ENCODE results near the gene BAHCC1. TPM values are rescaled to one million over a fixed set of nuclear protein-coding genes. Genes with fewer than 3 reads are reported as not detected.

The BAHCC1 gene
- total RNA-seq, 2 experiments from 2014 or later = 0.05 TPM; not detected in 1

DNA sequence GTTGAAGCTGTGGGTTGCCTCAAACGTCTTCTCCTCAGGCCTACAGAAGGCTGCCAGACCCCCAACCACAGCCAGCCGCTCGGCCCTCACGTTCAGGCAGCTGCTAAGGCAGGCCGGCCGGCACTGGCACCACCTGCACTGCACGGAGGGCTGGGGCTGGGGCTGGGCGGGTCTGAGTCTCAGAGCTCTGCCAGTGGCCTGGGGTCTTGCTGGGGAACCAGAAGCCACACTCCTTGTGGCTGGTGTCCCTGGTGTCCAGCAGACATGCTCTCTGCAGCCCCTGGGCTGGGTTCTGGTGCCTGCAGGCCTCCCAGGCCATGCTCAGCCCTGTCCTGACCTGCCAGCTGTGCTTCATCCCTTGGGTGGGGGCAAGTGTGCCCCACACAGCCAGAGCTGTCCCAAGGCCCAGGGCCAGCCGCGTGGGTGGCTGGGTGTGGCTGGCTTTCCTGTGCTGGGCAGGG, 42.0 kb downstream of the BAHCC1 start:
- ChIA-PET CTCF (no interaction called here), POLR2A (no interaction called here)
- Mint-ChIP-seq H3K9me3 (ENCODE audit: low read depth) (no peaks in the 10 kb centered on the region), H3K27ac (no peak overlapping the region), H3K4me1 (no peaks in the 10 kb centered on the region), H3K4me3 (no peak overlapping the region), H3K27me3 (peaks cover 2% of the 10 kb centered on the region), H3K36me3 (ENCODE audit: low read depth) (no peaks in the 10 kb centered on the region)
- intact Hi-C loops (cut with DNase I, micrococcal nuclease) = no loop called here
- DNase-seq (no peak), ATAC-seq (no peak)

DNA sequence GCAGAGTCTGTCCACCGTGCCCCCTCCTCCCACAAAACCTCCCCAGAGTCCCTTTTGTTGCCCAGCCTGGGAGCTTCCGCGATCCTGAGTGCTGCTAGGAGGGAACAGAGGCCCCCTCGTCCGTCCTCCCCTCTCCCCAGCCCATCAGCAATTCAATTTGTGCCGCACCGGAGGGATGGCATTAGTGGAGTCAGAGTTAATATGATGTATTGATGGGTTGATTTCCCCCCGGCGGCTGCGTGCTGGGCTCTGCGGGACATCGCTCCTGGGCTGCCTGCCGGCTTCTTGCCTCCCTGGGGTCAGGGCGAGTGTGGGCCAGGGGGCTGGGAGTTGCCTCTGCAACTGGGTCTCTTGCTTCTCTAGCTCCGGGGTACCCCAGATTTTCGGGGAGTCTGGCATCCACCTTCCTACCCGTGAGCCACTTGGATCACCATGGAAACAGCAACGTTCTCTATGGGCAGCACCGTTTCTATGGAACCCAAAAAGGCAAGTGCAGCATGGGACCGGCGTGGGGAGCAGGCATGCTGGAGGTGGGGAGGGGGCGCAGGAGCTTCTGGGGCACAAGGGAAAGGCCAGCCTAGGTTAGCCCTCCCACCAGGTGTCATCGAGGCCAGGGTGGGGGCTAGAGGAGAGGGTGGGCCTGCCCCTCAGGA, 42.9 kb downstream of the BAHCC1 start:
- DNase-seq (no peak), ATAC-seq (no peak)
- ChIA-PET CTCF (no interaction called here), POLR2A (no interaction called here)
- Mint-ChIP-seq H3K36me3 (ENCODE audit: low read depth) (no peaks in the 10 kb centered on the region), H3K4me3 (no peak overlapping the region), H3K27ac (no peak overlapping the region), H3K9me3 (ENCODE audit: low read depth) (no peaks in the 10 kb centered on the region), H3K4me1 (no peaks in the 10 kb centered on the region), H3K27me3 (peaks cover 2% of the 10 kb centered on the region)
- intact Hi-C loops (cut with DNase I, micrococcal nuclease) = no loop called here

DNA sequence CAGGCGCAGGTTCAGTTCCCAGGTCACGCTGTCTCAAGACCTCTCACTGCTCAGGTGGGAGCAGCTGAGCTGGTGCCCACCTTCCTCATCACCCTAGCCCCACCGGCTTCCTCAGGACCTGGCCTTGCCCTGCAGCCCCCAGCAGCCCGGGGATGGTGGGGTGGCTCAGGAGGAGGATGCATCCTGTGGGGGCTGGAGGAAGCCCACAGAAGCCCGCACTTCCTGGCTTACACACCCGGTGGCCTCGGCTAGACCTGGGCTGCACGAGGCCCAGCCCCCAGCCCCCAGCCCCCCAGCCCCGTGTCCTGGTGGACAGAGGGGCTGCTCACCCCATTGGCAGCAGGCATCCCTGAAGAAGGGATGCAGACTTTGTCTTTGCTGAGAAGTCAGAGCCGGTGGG, 43.4 kb downstream of the BAHCC1 start:
- POLR2A ChIA-PET = no interaction called here
- no peaks in the 10 kb centered on the region for H3K9me3 Mint-ChIP-seq (ENCODE audit: low read depth)
- DNase-seq (no peak), ATAC-seq (no peak)
- CTCF ChIA-PET = no interaction called here
- intact Hi-C loops (cut with DNase I, micrococcal nuclease) = no loop called here
- H3K27me3 Mint-ChIP-seq = peaks cover 2% of the 10 kb centered on the region
- H3K4me3 Mint-ChIP-seq = no peak overlapping the region
- no peaks in the 10 kb centered on the region for H3K4me1 Mint-ChIP-seq
- H3K36me3 Mint-ChIP-seq (ENCODE audit: low read depth) = no peaks in the 10 kb centered on the region
- no peak overlapping the region for H3K27ac Mint-ChIP-seq

DNA sequence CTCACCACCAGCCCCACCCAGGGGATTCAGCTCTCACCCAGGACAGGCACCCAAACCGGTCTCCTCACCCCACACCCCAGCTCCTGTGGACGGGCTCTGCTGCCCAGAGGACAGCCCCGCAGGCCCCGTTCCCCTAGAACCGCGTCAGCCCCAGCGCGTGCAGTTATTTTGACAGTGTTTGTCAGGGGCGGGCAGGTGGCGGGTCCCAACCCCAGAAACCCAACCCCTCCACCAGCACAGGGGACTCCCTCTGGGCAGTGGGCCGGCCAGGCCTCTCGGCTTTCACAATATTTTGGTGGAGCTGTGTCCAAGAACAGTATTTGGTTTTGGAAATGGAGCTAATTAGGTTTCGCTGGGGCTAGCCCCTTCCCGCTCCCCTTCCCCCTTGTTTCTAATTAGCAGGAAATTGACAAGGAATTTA, 44.8 kb downstream of the BAHCC1 start:
- ATAC-seq (no peak), DNase-seq (no peak)
- intact Hi-C loops (cut with DNase I, micrococcal nuclease) = no loop called here
- ChIA-PET CTCF (interaction anchor here (1.6 kb wide), 1 partner anchor 22 kb away, joined by 4 read pairs; no protein-coding TSS in a partner anchor), POLR2A (no interaction called here)
- Mint-ChIP-seq H3K27ac (no peak overlapping the region), H3K27me3 (no peaks in the 10 kb centered on the region), H3K4me1 (no peaks in the 10 kb centered on the region), H3K4me3 (no peak overlapping the region), H3K9me3 (ENCODE audit: low read depth) (no peaks in the 10 kb centered on the region), H3K36me3 (ENCODE audit: low read depth) (no peaks in the 10 kb centered on the region)

DNA sequence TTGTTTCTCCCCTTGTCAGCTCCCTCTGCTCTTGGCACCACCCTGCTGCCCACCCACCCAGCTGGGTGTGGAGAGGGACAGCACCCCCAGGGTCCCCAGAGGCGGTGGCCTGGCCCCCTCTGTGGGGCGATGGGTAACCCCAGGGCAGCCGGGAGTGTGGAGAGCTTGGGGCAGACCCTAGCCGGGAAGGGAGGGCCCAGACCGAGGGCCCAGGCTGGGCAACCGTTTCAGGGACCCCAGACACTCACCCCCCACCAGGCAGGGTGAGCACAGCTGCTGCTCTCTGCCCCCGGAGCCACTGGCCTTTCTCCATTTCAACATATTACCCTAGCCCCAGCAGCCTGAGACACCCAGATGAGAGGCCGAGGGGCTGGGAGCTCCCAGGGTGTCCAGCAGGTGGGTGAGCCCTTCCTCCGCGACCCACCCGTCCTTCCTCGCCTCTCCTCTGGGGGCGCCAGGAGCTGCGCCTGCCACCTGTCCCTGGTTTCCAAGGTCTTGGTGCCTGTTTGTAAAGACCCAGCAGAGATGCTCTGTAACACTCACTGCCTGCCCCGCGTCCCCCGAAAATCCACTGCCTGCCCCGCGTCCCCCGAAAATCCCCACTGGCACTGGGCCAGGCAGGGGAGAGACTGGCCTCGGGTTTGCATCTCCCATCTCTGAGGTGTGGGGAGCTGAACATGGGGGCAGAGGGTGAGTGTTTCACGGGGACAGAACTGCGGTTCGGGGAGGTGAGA, 45.4 kb downstream of the BAHCC1 start:
- no peaks in the 10 kb centered on the region for H3K36me3 Mint-ChIP-seq (ENCODE audit: low read depth)
- CTCF ChIA-PET = interaction anchor here (0.6 to 1.7 kb wide), 5 partner anchors 10 to 698 kb away, joined by 3 to 8 read pairs (median 4); no protein-coding TSS in a partner anchor
- no peak overlapping the region for H3K4me3 Mint-ChIP-seq
- no peak overlapping the region for H3K27ac Mint-ChIP-seq
- ATAC-seq = no peak
- peak; percentile 37 for DNase-seq
- intact Hi-C loops (cut with DNase I, micrococcal nuclease) = no loop called here
- POLR2A ChIA-PET = no interaction called here
- H3K27me3 Mint-ChIP-seq = no peaks in the 10 kb centered on the region
- no peaks in the 10 kb centered on the region for H3K4me1 Mint-ChIP-seq
- no peaks in the 10 kb centered on the region for H3K9me3 Mint-ChIP-seq (ENCODE audit: low read depth)

DNA sequence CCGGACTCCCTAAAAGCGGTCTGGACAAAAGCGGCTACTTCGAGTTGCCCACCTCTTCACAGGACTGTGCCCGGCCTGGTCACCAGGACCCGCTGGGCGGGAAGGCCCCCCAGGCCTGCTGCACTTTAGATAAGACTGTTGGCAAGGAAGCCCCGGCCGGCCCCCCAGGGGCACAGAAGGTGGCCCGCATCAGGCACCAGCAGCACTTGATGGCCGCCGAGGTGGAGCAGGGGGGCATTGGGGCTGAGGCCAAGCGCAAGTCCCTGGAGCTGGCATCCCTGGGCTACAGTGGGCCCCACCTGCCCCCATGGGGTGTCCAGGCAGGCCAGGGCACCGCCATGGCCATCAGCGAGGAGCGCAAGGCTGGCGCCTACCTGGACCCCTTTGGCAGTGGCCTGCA, 47.5 kb downstream of the BAHCC1 start:
- no peaks in the 10 kb centered on the region for H3K9me3 Mint-ChIP-seq (ENCODE audit: low read depth)
- POLR2A ChIA-PET = no interaction called here
- CTCF ChIA-PET = no interaction called here
- DNase-seq (no peak), ATAC-seq (no peak)
- H3K4me1 Mint-ChIP-seq = no peaks in the 10 kb centered on the region
- no peak overlapping the region for H3K4me3 Mint-ChIP-seq
- H3K27ac Mint-ChIP-seq = no peak overlapping the region
- intact Hi-C loops (cut with DNase I, micrococcal nuclease) = no loop called here
- H3K27me3 Mint-ChIP-seq = no peaks in the 10 kb centered on the region
- no peaks in the 10 kb centered on the region for H3K36me3 Mint-ChIP-seq (ENCODE audit: low read depth)

DNA sequence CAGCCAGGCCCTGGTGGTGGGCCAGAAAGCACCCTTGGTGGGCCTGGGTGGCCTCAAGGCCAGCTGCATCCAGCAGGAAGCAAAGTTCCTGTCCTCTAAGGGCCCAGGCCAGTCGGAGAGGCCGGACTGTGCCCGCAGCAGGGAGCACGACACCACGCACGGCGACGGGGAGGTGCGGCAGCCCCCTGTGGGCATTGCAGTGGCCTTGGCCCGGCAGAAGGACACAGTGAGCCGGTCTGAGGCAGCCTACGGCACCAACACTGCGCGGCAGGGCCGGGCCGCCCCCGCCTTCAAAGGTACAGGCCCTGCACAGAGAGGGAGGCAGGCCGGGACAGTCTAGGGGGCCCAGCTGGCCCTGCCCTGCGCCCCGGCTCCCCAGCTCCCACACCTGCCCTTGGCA, 48.0 kb downstream of the BAHCC1 start:
- Mint-ChIP-seq H3K4me1 (no peaks in the 10 kb centered on the region), H3K9me3 (ENCODE audit: low read depth) (no peaks in the 10 kb centered on the region), H3K27ac (no peak overlapping the region), H3K27me3 (no peaks in the 10 kb centered on the region), H3K4me3 (no peak overlapping the region), H3K36me3 (ENCODE audit: low read depth) (no peaks in the 10 kb centered on the region)
- CTCF ChIA-PET = no interaction called here
- POLR2A ChIA-PET = no interaction called here
- intact Hi-C loops (cut with DNase I, micrococcal nuclease) = no loop called here
- DNase-seq = no peak
- no peak for ATAC-seq

DNA sequence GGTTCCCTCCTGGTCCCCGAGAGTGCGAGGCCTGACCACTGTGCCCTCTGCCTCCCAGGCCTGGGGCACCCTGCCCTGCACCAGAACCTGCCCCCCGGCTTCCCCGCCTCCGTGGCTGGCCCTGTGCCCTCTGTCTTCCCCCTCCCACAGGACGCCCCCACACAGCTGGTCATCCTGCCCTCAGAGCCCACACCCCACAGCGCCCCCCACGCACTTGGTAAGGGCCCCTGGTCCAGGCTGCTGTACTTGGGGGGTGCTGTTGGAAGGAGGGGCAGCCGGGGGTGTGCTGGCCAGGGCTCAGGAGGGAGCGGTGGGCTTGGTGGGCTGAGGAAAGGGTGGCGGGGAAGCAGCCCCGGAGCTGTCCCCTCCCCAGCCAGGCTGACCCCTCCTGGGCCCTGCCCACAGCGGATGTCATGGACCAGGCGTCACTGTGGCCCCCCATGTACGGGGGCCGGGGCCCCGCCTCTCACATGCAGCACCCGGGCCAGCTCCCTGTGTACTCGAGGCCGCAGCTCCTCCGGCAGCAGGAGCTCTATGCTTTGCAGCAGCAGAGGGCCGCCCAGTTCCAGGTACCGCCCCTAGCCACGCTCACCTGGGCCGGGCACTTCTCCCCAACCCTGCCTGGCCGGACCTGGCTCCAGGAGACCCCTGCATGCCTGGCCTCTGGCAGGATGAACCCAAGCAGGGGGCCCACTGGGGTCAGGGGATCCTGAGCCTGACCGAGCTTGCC, 49.5 kb downstream of the BAHCC1 start:
- CTCF ChIA-PET = no interaction called here
- H3K4me3 Mint-ChIP-seq = no peak overlapping the region

DNA sequence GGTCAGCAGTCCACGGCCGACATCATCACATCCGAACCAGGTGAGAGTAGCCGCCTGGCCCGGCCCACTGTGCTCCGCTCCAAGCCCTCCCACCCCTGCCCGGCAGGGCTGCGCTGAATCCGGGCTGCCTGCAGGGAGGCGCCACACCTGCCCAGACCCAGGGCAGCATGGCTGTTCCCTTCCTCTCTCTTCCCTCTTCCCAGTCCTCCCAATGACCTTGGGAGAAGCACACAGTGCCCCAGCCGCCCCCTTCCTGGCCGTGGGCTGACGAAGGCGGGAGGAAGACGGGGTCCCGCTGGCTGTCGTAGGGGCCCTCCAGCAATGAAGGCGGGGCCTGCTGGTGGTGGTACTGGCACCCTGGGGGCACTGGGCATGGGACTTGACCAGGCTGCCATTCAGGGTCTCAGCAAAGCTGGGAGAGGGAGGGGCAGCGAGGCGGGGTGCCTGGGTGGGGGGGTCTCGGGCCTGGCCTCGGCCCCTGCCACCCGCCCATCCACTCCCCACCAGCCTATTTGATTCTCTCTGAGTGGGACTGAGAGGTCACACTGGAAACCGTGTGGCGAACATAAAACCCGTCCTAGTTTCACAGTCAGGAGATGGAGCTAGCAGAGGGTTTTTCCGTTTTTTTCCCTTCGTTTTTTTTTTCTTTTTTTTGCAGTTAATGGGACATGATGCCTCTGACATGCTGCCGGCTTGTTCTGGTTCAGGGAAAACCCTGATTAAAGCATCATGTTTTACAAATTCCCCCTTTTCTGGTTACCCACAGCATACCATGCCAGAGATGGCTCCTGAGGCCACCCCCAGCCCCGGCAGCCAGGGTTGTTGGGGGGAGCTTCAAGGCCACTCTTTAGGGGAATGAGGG, 50.6 kb downstream of the BAHCC1 start:
- no peak overlapping the region for H3K4me3 Mint-ChIP-seq
- CTCF ChIA-PET = interaction anchor here (0.6 kb wide), 1 partner anchor 198 kb away, joined by 3 read pairs; no protein-coding TSS in a partner anchor
- POLR2A ChIA-PET = interaction anchor here (0.6 kb wide), 2 partner anchors 11 to 324 kb away, joined by 3 to 5 read pairs; no protein-coding TSS in a partner anchor
- no peak for ATAC-seq
- no peaks in the 10 kb centered on the region for H3K27me3 Mint-ChIP-seq
- intact Hi-C loops (cut with DNase I, micrococcal nuclease) = no loop called here
- H3K9me3 Mint-ChIP-seq (ENCODE audit: low read depth) = no peaks in the 10 kb centered on the region
- no peak for DNase-seq
- no peaks in the 10 kb centered on the region for H3K4me1 Mint-ChIP-seq
- H3K36me3 Mint-ChIP-seq (ENCODE audit: low read depth) = no peaks in the 10 kb centered on the region
- no peak overlapping the region for H3K27ac Mint-ChIP-seq

More for the DNA sequence above, 49.5 kb downstream of the BAHCC1 start:
- POLR2A ChIA-PET = no interaction called here
- no peaks in the 10 kb centered on the region for H3K36me3 Mint-ChIP-seq (ENCODE audit: low read depth)
- intact Hi-C loops (cut with DNase I, micrococcal nuclease) = no loop called here
- H3K27ac Mint-ChIP-seq = no peak overlapping the region
- no peak for ATAC-seq
- no peaks in the 10 kb centered on the region for H3K4me1 Mint-ChIP-seq
- H3K9me3 Mint-ChIP-seq (ENCODE audit: low read depth) = no peaks in the 10 kb centered on the region
- no peak for DNase-seq
- no peaks in the 10 kb centered on the region for H3K27me3 Mint-ChIP-seq

DNA sequence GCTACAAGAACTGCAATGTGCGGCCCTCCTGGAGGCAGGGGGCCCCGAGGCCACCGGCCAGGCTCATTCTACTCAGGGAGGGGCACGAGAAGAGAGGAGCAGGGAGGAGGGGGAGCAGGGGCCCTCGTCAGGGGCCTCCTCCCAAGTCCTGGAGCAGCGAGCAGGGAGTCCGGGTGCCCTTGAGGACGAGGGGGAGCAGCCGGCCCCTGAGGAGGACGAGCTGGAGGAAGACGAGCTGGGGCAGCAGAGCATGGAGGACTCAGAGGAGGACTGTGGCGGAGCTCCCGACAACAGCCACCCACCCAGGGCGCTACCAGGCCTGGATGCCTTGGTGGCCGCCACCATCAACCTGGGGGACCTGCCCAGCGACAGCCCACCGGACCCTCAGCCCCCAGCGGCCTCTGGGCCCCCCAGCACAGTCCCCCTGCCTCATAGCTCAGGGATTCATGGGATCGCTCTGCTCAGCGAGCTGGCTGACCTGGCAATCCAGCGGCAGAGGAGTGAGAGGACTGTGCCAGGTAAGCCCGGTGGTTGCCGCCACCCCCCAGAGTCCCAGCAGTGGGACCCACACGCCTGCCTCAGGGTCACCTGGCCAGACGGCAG, 52.2 kb downstream of the BAHCC1 start:
- Mint-ChIP-seq H3K4me1 (no peaks in the 10 kb centered on the region), H3K27ac (no peak overlapping the region), H3K36me3 (ENCODE audit: low read depth) (no peaks in the 10 kb centered on the region), H3K27me3 (no peaks in the 10 kb centered on the region), H3K4me3 (no peak overlapping the region), H3K9me3 (ENCODE audit: low read depth) (no peaks in the 10 kb centered on the region)
- ChIA-PET POLR2A (no interaction called here), CTCF (interaction anchor here (0.6 kb wide), 1 partner anchor 162 kb away, joined by 4 read pairs; no protein-coding TSS in a partner anchor)
- intact Hi-C loops (cut with DNase I, micrococcal nuclease) = no loop called here
- no peak for ATAC-seq
- DNase-seq = no peak

DNA sequence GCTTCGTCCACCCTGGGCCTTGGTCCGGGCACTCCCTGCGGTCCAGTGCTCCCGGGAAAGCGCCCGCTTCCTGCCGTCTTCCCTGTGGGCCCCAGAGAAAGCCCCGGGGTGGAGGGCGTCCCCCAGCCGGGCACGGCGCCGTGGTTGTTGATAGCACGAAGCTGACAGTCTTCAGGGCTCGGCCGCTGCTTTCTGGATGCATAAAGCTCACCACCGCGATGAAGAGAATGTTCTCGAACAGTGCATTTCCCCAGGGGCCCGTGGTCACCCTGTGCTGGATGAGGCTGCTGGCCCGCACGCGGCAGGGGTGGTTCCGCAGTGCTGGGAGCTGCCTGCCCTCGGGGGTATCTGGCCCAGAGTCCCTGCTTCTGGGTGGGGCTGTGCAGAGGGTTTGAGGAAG, 53.2 kb downstream of the BAHCC1 start:
- intact Hi-C loops (cut with DNase I, micrococcal nuclease) = no loop called here
- ATAC-seq = no peak
- DNase-seq = no peak
- no peaks in the 10 kb centered on the region for H3K9me3 Mint-ChIP-seq (ENCODE audit: low read depth)
- H3K27ac Mint-ChIP-seq = no peak overlapping the region
- ChIA-PET CTCF (no interaction called here), POLR2A (no interaction called here)
- H3K4me3 Mint-ChIP-seq = no peak overlapping the region
- peaks cover 3% of the 10 kb centered on the region for H3K4me1 Mint-ChIP-seq
- no peaks in the 10 kb centered on the region for H3K27me3 Mint-ChIP-seq
- H3K36me3 Mint-ChIP-seq (ENCODE audit: low read depth) = no peaks in the 10 kb centered on the region

Data from activated CD4-positive, alpha-beta T cell treated with anti-CD3 and anti-CD28 coated beads for 36 hours (primary cell).